PC-9 (cell line): ENCODE results near the gene DENND2A. TPM values are rescaled to one million over a fixed set of nuclear protein-coding genes. Genes with fewer than 3 reads are reported as not detected.

Source experiments
- BruUV-seq: library from RNA; stranded (reverse); fragments of 400-500 nt; replicated peaks from 2 replicates; lab custom pipeline; 2021; lab: Mats Ljungman, UMichigan
- CTCF ChIA-PET: fragments of 300-600 bp; sonication (Branson Sonifier 250); formaldehyde crosslinking; loops from one replicate; lab custom pipeline; 2022; ENCODE audit warnings: antibody characterized with exemption; lab: Charles Lee
- POLR2A ChIA-PET: fragments of 300-600 bp; sonication (Branson Sonifier 250); formaldehyde crosslinking; loops from one replicate; lab custom pipeline; 2022; ENCODE audit warnings: antibody characterized with exemption; ENCODE audit not compliant: unreplicated experiment; lab: Charles Lee
- DNase-seq, 2 experiments: peaks; one replicate each; pipeline versions ENCODE4 v3.0.0 to v3.0.0-alpha.2; 2015 to 2022; ENCODE audit warnings: mixed read lengths in 1 of 2
- H2AFZ ChIP-seq: fragments of 200-600 bp; sonication (generic); 2 replicates; pipeline ENCODE4 v1.8.1; 2017; ENCODE audit warnings: antibody characterized with exemption
- H3F3A ChIP-seq: fragments of 200-600 bp; sonication (generic); 2 replicates; pipeline ENCODE4 v1.8.1; 2017; ENCODE audit warnings: antibody characterized with exemption, mild to moderate bottlenecking, low read depth; ENCODE audit not compliant: insufficient read depth
- H3K27ac ChIP-seq: fragments of 200-600 bp; sonication (generic); 2 replicates; pipeline ENCODE4 v1.6.1; 2016; ENCODE audit warnings: mixed run types
- H3K27me3 ChIP-seq: fragments of 200-600 bp; sonication (generic); 2 replicates; pipeline ENCODE4 v1.6.1; 2016; ENCODE audit warnings: low read depth, mixed run types; ENCODE audit not compliant: insufficient read depth
- H3K36me3 ChIP-seq: fragments of 200-600 bp; sonication (generic); 2 replicates; pipeline ENCODE4 v1.6.1; 2016; ENCODE audit warnings: low read depth, mixed run types
- H3K4me1 ChIP-seq: fragments of 200-600 bp; sonication (generic); replicated peaks from 2 replicates; pipeline ENCODE4 v1.6.1; 2016; ENCODE audit warnings: mixed run types; ENCODE audit not compliant: insufficient read depth
- H3K4me2 ChIP-seq: fragments of 200-600 bp; sonication (generic); 2 replicates; pipeline ENCODE4 v1.6.1; 2017; ENCODE audit warnings: mixed run types
- H3K4me3 ChIP-seq: fragments of 200-600 bp; sonication (generic); 2 replicates; pipeline ENCODE4 v1.6.1; 2016; ENCODE audit warnings: mixed run types
- H3K79me2 ChIP-seq: fragments of 200-600 bp; sonication (generic); 2 replicates; pipeline ENCODE4 v1.6.1; 2017; ENCODE audit warnings: low read depth, mixed run types
- H3K9me2 ChIP-seq: fragments of 200-600 bp; sonication (generic); 2 replicates; pipeline ENCODE4 v1.8.1; 2017; ENCODE audit warnings: mild to moderate bottlenecking; ENCODE audit not compliant: insufficient read depth
- H3K9me3 ChIP-seq: fragments of 200-600 bp; sonication (generic); 2 replicates; pipeline ENCODE4 v1.8.1; 2016; ENCODE audit warnings: low read depth; ENCODE audit not compliant: insufficient read depth
- H4K20me1 ChIP-seq: fragments of 200-600 bp; sonication (generic); 2 replicates; pipeline ENCODE4 v1.8.1; 2017; ENCODE audit not compliant: insufficient read depth
- EZH2 ChIP-seq: fragments of 200-600 bp; sonication (generic); IDR thresholded peaks from 2 replicates; pipeline ENCODE4 v1.8.0; 2017; ENCODE audit warnings: antibody characterized with exemption, low read depth
- intact Hi-C: fragments of 100-400 bp; cut with micrococcal nuclease; formaldehyde crosslinking; loops from one replicate; pipeline ENCODE4 v1.10.0; 2022; ENCODE audit not compliant: unreplicated experiment
- total RNA-seq: library from RNA; stranded (reverse); gene quantifications from 2 replicates; pipeline ENCODE4 v1.2.3, GENCODE V29; 2021
- TF ChIP-seq, protein P1 (sequence below): fragments of 200-600 bp; sonication (generic); conservative IDR thresholded peaks from 2 replicates; pipeline ENCODE4 v1.6.1; 2017; ENCODE audit warnings: mixed run types, antibody characterized with exemption, mild to moderate bottlenecking, moderate library complexity

The DENND2A gene
- total RNA-seq, 1 experiment from 2014 or later: 4.2 TPM

DNA sequence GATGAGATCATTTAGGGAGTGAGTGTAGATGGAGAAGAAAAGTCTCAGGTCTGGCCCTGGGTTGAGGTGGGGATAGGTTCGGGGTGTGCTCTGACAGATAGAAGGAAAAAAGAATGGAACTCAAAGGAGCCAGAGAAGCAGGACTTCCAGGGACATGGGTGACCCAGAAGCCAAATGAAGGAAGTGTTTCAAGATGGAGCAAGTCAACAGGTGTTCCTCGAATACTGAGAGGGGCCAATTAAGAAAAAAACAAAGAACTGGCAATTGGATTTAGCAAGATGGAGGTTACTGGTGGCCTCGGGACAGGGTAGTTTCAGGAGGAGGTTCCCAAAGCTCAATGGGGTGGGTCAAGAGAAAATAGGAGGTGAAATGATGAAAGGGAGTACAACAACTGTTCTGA is 40.3 kb downstream of the DENND2A start:
- CTCF ChIA-PET: no interaction called here
- H3F3A ChIP-seq: no peaks in the 10 kb centered on the region
- intact Hi-C loops: no loop called here
- no peak overlapping the region for H3K4me2 ChIP-seq
- H3K79me2 ChIP-seq: no peaks in the 10 kb centered on the region
- H3K4me3 ChIP-seq: no peak overlapping the region
- DNase-seq: no peak
- peaks cover 14% of the 10 kb centered on the region for H3K4me1 ChIP-seq
- no peaks in the 10 kb centered on the region for H3K36me3 ChIP-seq
- no peak for TF ChIP-seq EZH2
- TF ChIP-seq, protein P1, sequence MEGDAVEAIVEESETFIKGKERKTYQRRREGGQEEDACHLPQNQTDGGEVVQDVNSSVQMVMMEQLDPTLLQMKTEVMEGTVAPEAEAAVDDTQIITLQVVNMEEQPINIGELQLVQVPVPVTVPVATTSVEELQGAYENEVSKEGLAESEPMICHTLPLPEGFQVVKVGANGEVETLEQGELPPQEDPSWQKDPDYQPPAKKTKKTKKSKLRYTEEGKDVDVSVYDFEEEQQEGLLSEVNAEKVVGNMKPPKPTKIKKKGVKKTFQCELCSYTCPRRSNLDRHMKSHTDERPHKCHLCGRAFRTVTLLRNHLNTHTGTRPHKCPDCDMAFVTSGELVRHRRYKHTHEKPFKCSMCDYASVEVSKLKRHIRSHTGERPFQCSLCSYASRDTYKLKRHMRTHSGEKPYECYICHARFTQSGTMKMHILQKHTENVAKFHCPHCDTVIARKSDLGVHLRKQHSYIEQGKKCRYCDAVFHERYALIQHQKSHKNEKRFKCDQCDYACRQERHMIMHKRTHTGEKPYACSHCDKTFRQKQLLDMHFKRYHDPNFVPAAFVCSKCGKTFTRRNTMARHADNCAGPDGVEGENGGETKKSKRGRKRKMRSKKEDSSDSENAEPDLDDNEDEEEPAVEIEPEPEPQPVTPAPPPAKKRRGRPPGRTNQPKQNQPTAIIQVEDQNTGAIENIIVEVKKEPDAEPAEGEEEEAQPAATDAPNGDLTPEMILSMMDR: no peak
- H3K9me2 ChIP-seq: no peaks in the 10 kb centered on the region
- POLR2A ChIA-PET: no interaction called here
- H3K27me3 ChIP-seq: no peaks in the 10 kb centered on the region
- no peaks in the 10 kb centered on the region for H3K9me3 ChIP-seq
- BruUV-seq: no TSS peak
- H4K20me1 ChIP-seq: no peaks in the 10 kb centered on the region
- H3K27ac ChIP-seq: no peak overlapping the region
- H2AFZ ChIP-seq: no peak overlapping the region

DNA sequence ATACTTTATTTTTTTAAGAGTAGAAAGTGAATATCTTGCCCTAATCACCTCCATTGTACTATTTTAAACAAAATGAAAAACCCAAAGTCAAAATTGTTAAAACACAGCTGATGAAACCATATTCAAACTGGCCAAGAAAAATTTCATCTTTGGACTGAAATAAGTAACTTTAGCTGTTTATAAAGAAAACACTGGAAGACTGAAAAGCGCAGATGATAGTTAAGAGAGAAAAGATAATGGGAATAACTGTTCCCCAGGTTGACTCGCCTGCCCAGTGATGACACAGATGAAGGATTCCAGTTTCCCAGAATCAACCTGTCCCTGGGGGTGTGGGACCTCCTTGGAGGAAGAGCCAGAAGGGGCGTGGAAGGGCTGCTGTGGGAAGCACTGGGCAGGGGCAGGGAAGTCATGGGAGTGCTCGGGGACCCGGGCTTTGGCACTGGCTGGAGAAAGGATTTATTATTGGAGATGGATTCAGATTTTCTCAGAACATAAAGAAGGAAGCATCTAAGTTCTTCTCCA is 43.1 kb downstream of the DENND2A start:
- ChIA-PET POLR2A (interaction anchor here (0.6 kb wide), 1 partner anchor 103 kb away, joined by 3 read pairs; no protein-coding TSS in a partner anchor), CTCF (interaction anchor here (0.6 kb wide), 1 partner anchor 83 kb away, joined by 17 read pairs; no protein-coding TSS in a partner anchor)
- no TSS peak for BruUV-seq
- intact Hi-C loops: no loop called here
- TF ChIP-seq, protein P1: no peak
- no peak for TF ChIP-seq EZH2
- H3K27ac ChIP-seq: no peak overlapping the region
- H2AFZ ChIP-seq: no peak overlapping the region
- DNase-seq: no peak
- H4K20me1 ChIP-seq: no peaks in the 10 kb centered on the region
- no peaks in the 10 kb centered on the region for H3K36me3 ChIP-seq
- H3K4me1 ChIP-seq: peaks cover 8% of the 10 kb centered on the region
- H3K9me3 ChIP-seq: no peaks in the 10 kb centered on the region
- no peak overlapping the region for H3K4me3 ChIP-seq
- H3F3A ChIP-seq: peaks cover 12% of the 10 kb centered on the region; the same call in 1 of the 2 replicates
- H3K4me2 ChIP-seq: no peak overlapping the region
- no peaks in the 10 kb centered on the region for H3K9me2 ChIP-seq
- H3K79me2 ChIP-seq: no peaks in the 10 kb centered on the region
- H3K27me3 ChIP-seq: no peaks in the 10 kb centered on the region

DNA sequence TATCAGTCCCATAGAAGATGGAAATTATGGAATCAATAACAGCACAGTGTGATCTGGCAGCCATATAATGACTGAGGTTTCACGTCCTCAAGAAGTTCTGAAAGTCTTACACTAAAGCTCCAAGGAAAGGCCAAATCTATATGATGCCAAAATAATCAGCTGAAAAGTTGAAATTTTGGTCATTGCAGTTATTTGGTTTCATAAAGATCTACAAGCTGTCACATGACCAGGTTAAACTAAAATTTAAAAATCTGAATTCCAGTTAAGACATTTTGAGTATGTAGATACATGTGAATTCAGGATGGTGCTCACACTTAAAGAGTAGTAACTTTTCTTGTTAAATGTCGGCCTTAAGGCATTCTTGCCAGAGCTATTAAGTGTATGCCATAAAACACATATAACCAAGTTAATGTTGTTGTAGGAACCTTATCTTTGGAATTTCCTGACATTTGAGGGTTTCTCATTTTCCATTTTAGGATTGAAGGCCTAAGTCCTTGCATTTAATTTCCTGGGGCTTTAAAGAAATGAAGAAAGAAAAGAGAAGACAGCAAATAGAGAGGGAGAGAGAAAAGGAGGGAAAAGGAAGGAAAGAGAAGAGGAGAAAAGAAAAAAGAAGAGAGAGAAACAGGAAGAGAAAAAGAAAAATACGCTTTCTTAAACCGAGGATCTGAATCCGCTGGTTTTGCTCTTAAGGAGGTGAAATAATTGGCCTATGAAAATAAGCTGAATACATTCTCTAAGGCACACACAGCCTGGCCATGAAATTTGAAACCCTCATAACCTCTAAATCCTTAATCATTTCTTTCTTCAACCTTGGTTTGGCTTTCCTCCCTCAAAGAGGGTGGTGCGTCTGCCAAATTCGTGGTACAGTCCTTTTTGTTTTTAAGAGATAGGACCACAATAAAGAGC is 43.8 kb downstream of the DENND2A start:
- H3K4me2 ChIP-seq: no peak overlapping the region
- H3F3A ChIP-seq: peaks cover 14% of the 10 kb centered on the region; the same call in 1 of the 2 replicates
- H3K4me3 ChIP-seq: no peak overlapping the region
- BruUV-seq: no TSS peak
- H3K4me1 ChIP-seq: peaks cover 14% of the 10 kb centered on the region
- H3K36me3 ChIP-seq: no peaks in the 10 kb centered on the region
- ChIA-PET POLR2A (interaction anchor here (0.6 kb wide), 1 partner anchor 102 kb away, joined by 3 read pairs; no protein-coding TSS in a partner anchor), CTCF (interaction anchor here (0.6 kb wide), 2 partner anchors 11 to 82 kb away, joined by 3 to 17 read pairs; no protein-coding TSS in a partner anchor)
- no peaks in the 10 kb centered on the region for H3K27me3 ChIP-seq
- intact Hi-C loops: no loop called here
- DNase-seq: no peak
- H3K9me3 ChIP-seq: no peaks in the 10 kb centered on the region
- H2AFZ ChIP-seq: no peak overlapping the region
- no peaks in the 10 kb centered on the region for H3K9me2 ChIP-seq
- H3K27ac ChIP-seq: no peak overlapping the region
- H4K20me1 ChIP-seq: no peaks in the 10 kb centered on the region
- H3K79me2 ChIP-seq: no peaks in the 10 kb centered on the region
- TF ChIP-seq, protein P1: no peak
- no peak for TF ChIP-seq EZH2
